Measurements from ENCODE around the gene TMEM154. TPM values are rescaled to one million over a fixed set of nuclear protein-coding genes. Genes with fewer than 3 reads are reported as not detected.

Gene TMEM154
- total and polyA plus RNA-seq, 10 of the 15 experiments (the other 5 are each of a cell fraction or from before 2014, with no cell fraction given) = 5.1 to 41.4 (median 18.2) TPM

DNA sequence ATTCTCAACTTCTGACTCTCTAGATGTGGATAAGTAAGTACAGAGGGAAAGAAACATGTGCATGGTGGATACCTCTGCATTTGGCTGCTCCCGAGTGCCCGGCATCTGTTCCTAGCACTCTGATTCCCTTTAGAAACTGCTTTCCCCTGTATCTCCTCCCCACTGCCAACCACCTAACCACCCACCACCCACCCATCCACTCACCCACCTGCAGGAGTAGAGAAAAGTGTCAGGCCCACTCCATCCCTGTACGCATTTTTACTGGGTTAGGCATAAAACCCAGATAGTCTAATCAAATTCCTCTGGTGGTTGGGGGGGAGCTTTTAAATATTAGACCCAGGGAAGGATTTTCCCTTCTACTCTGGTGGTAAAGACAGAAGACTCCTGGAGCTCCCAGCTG is 63.0 kb downstream of the TMEM154 start:
- H3K9me3 ChIP-seq (replicated peaks; ENCODE audit: control insufficient read depth, insufficient read depth, low read length) = no peaks in the 10 kb centered on the region
- in situ Hi-C loops (cut with MboI) = no loop called here
- ATAC-seq = no peak
- intact Hi-C loops (cut with micrococcal nuclease; ENCODE audit: unreplicated experiment) = no loop called here
- WGBS (ENCODE audit: insufficient coverage, insufficient replicate concordance, low lambda C conversion rate, missing lambda C conversion rate) = 100% methylated on average over 3 of the region's 3 CpGs
- H3K9ac ChIP-seq (ENCODE audit: control insufficient read depth, insufficient read depth, low read length) = no peak overlapping the region
- ChIA-PET RAD21 (ENCODE audit: unreplicated experiment) (no interaction called here), CTCF (no interaction called here), SMC1A (ENCODE audit: uncharacterized antibody, unreplicated experiment) (interaction anchor here (0.6 to 0.7 kb wide), 2 partner anchors 77 to 153 kb away, joined by 3 read pairs; no protein-coding TSS in a partner anchor), POLR2A (no interaction called here)
- H3K4me1 ChIP-seq (ENCODE audit: control insufficient read depth, insufficient read depth, low read length) = no peaks in the 10 kb centered on the region
- no peak for TF ChIP-seq KDM1A (IDR thresholded peaks at IDR 0.05; ENCODE audit: borderline replicate concordance)
- no peak for TF ChIP-seq MYB (IDR thresholded peaks at IDR 0.05; ENCODE audit: borderline replicate concordance, low read depth, low read length)
- TF ChIP-seq CHD1 (IDR thresholded peaks at IDR 0.05; ENCODE audit: low read depth, low read length) = no peak
- no peak for TF ChIP-seq SUZ12 (IDR thresholded peaks at IDR 0.05; ENCODE audit: unreplicated experiment)
- no peak for TF ChIP-seq MTA2 (IDR thresholded peaks at IDR 0.05; ENCODE audit: low read depth)
- TF ChIP-seq MLLT1 (IDR thresholded peaks at IDR 0.05) = no peak
- TF ChIP-seq SIX5 (IDR thresholded peaks at IDR 0.05; ENCODE audit: low read depth, low read length, severe bottlenecking) = no peak
- TF ChIP-seq RB1 (IDR thresholded peaks at IDR 0.05; ENCODE audit: borderline replicate concordance) = no peak
- no peak for TF ChIP-seq MYC (IDR thresholded peaks at IDR 0.05; ENCODE audit: insufficient read depth, insufficient read length, insufficient replicate concordance, low read length, severe bottlenecking)
- no peak overlapping the region for H2AFZ ChIP-seq (ENCODE audit: control insufficient read depth, low read depth, low read length)
- H3K27me3 ChIP-seq (replicated peaks in 1 of 2; ENCODE audit: control insufficient read depth in 2 of 2, insufficient read depth in 2 of 2, low read length in 1 of 2) = no peaks in the 10 kb centered on the region; a peak in 1 of 4 replicates
- H4K20me1 ChIP-seq (ENCODE audit: control insufficient read depth, insufficient read depth) = no peaks in the 10 kb centered on the region
- H3K79me2 ChIP-seq (ENCODE audit: control insufficient read depth, insufficient read depth, low read length) = no peaks in the 10 kb centered on the region
- no peak for FAIRE-seq
- no TSS peak for BruUV-seq (replicated peaks)
- no peak overlapping the region for H3K4me2 ChIP-seq (ENCODE audit: control insufficient read depth, insufficient read depth)
- no peak for DNase-seq (ENCODE audit: low read depth, low spot score)
- no peak overlapping the region for H3K4me3 ChIP-seq
- H3K36me3 ChIP-seq (ENCODE audit: control insufficient read depth in 2 of 2, insufficient read depth in 2 of 2, low read length in 1 of 2) = no peaks in the 10 kb centered on the region
- H3K27ac ChIP-seq (ENCODE audit: control insufficient read depth, insufficient read depth) = no peak overlapping the region
